DND-41 (cell line): ENCODE measurements around the gene STT3B.

Experiments used
- ATAC-seq: fragments of 200-7000 bp; cut with Tn5 transposase; 3 replicates; pipeline ENCODE4 v1.9.1; 2021; ENCODE audit warnings: low read depth; ENCODE audit not compliant: insufficient read depth
- DNase-seq: peaks from one replicate; pipeline ENCODE4 v3.0.0-alpha.2; 2020
- H2AFZ ChIP-seq: 2 replicates; pipeline ENCODE4 v1.6.0; 2012; ENCODE audit warnings: low read depth, low read length
- H3K27ac ChIP-seq: 2 replicates; pipeline ENCODE4 v1.5.1; 2012; ENCODE audit warnings: low read length, inconsistent platforms
- H3K27me3 ChIP-seq: fragments of 200-600 bp; sonication (generic); 2 replicates; pipeline ENCODE4 v1.6.0; 2012; ENCODE audit warnings: low read length, mild to moderate bottlenecking, inconsistent platforms; ENCODE audit not compliant: insufficient read depth, poor library complexity
- H3K36me3 ChIP-seq: 2 replicates; pipeline ENCODE4 v1.5.1; 2012; ENCODE audit warnings: low read length, inconsistent platforms; ENCODE audit not compliant: insufficient read depth
- H3K4me1 ChIP-seq: 2 replicates; pipeline ENCODE4 v1.5.1; 2012; ENCODE audit warnings: mild to moderate bottlenecking, low read length; ENCODE audit not compliant: insufficient read depth
- H3K4me2 ChIP-seq: 2 replicates; pipeline ENCODE4 v1.6.0; 2012; ENCODE audit warnings: mild to moderate bottlenecking, moderate library complexity, low read length, inconsistent platforms; ENCODE audit not compliant: insufficient read depth
- H3K4me3 ChIP-seq, 2 experiments: fragments of 200-600 bp in 1 of 2; shearing (Covaris generic) in 1 of 2; 2 replicates each; pipeline ENCODE4 v1.5.1; 2012 to 2016; ENCODE audit warnings: inconsistent platforms in 2 of 2, low read length in 2 of 2, mild to moderate bottlenecking in 2 of 2, low read depth in 1 of 2, moderate library complexity in 1 of 2
- H3K79me2 ChIP-seq: 2 replicates; pipeline ENCODE4 v1.6.0; 2012; ENCODE audit warnings: low read length, inconsistent platforms; ENCODE audit not compliant: insufficient read depth
- H3K9ac ChIP-seq: 2 replicates; pipeline ENCODE4 v1.6.0; 2012; ENCODE audit warnings: low read depth, mild to moderate bottlenecking, inconsistent platforms, low read length, moderate library complexity
- H3K9me3 ChIP-seq: 2 replicates; pipeline ENCODE4 v1.5.1; 2012; ENCODE audit warnings: low read length, moderate library complexity, mild to moderate bottlenecking, inconsistent platforms; ENCODE audit not compliant: insufficient read depth, severe bottlenecking
- H4K20me1 ChIP-seq: 2 replicates; pipeline ENCODE4 v1.6.0; 2012; ENCODE audit warnings: low read length; ENCODE audit not compliant: insufficient read depth
- EZH2 ChIP-seq: IDR thresholded peaks from 3 replicates; pipeline ENCODE4 v1.6.1; 2012; ENCODE audit warnings: borderline replicate concordance, low read depth, mild to moderate bottlenecking, moderate library complexity, low read length, inconsistent platforms; ENCODE audit not compliant: severe bottlenecking
- TF ChIP-seq, protein P1 (sequence below): IDR thresholded peaks from 2 replicates; pipeline ENCODE4 v1.5.1; 2012; ENCODE audit warnings: borderline replicate concordance, low read length, moderate library complexity, mild to moderate bottlenecking; ENCODE audit not compliant: poor library complexity, severe bottlenecking; ENCODE audit errors: extremely low read depth

STT3B gene

DNA sequence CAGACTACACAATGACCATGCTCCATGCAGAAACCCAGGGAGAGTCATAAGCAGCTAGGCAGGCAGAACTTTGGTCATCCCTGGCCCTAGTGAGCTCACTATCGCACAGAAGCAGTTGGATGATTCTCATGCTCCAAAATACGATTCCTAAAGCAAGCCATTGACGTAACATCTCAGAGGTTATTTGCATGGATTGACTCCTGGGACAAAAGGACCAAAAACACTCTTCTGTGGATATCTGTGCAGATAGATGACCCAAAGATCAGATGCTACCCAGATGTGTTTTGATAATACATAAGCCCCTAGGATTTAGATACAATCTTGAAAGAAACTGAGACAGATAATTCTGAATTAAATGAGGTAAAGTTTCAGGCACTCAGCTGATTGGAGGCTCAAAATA, 33.4 kb upstream of the STT3B start:
- H3K9me3 ChIP-seq, result no peaks in the 10 kb centered on the region
- no peak for ATAC-seq
- no peaks in the 10 kb centered on the region for H3K4me1 ChIP-seq
- H3K9ac ChIP-seq, result no peak overlapping the region
- H3K4me2 ChIP-seq, result no peak overlapping the region
- no peaks in the 10 kb centered on the region for H4K20me1 ChIP-seq
- H3K27me3 ChIP-seq, result no peaks in the 10 kb centered on the region
- H2AFZ ChIP-seq, result no peak overlapping the region
- no peaks in the 10 kb centered on the region for H3K79me2 ChIP-seq
- no peaks in the 10 kb centered on the region for H3K36me3 ChIP-seq
- H3K27ac ChIP-seq, result no peak overlapping the region
- TF ChIP-seq, protein P1, sequence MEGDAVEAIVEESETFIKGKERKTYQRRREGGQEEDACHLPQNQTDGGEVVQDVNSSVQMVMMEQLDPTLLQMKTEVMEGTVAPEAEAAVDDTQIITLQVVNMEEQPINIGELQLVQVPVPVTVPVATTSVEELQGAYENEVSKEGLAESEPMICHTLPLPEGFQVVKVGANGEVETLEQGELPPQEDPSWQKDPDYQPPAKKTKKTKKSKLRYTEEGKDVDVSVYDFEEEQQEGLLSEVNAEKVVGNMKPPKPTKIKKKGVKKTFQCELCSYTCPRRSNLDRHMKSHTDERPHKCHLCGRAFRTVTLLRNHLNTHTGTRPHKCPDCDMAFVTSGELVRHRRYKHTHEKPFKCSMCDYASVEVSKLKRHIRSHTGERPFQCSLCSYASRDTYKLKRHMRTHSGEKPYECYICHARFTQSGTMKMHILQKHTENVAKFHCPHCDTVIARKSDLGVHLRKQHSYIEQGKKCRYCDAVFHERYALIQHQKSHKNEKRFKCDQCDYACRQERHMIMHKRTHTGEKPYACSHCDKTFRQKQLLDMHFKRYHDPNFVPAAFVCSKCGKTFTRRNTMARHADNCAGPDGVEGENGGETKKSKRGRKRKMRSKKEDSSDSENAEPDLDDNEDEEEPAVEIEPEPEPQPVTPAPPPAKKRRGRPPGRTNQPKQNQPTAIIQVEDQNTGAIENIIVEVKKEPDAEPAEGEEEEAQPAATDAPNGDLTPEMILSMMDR, result no peak
- no peak for TF ChIP-seq EZH2
- DNase-seq, result no peak
- H3K4me3 ChIP-seq, result no peak overlapping the region

DNA sequence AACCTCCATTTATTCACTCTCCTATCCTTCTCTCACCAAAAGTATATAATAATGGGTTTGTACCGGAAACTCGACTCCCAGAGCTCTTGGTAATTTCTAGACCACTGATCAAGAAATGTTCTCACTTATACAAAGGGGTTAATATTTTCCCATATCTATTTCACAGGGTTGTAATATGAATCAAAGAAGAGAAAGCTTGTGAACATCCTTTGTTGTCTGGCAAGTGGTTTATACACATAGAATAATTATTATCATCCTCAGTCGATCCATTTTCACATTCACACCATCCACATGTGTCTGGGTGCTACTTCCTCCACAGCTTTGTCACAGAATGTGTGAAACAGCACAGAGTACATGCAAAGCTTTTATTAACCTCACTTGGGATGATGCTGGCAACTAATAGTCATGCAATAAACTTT, 29.9 kb upstream of the STT3B start:
- Histone ChIP-seq H2AFZ (no peak overlapping the region), H3K9me3 (no peaks in the 10 kb centered on the region), H3K4me3 (no peak overlapping the region), H3K9ac (no peak overlapping the region), H4K20me1 (no peaks in the 10 kb centered on the region), H3K27ac (no peak overlapping the region), H3K79me2 (no peaks in the 10 kb centered on the region), H3K27me3 (no peaks in the 10 kb centered on the region), H3K36me3 (no peaks in the 10 kb centered on the region), H3K4me2 (no peak overlapping the region), H3K4me1 (peaks cover 15% of the 10 kb centered on the region)
- TF ChIP-seq EZH2, result no peak
- TF ChIP-seq, protein P1, result no peak
- no peak for DNase-seq
- no peak for ATAC-seq

DNA sequence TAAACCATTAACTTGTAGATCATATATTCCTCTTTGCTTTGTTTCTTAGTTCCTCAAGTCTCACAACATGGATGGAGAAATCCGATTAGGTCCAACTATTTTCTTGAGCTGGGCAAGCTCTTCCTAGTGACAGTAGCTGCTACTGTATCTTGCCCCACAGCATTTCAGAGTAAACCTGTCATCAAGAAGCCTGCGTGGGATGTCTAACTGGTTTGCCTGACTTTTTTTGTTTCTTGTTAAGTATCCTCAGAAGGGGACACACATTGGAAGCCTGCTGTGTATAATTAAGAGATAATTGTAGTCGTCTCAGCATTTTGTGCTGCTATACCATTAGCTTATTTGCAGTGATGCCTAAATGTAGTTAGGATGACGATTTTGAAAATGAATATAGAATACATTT, 29.3 kb upstream of the STT3B start:
- Histone ChIP-seq H3K4me3 (no peak overlapping the region), H3K9ac (no peak overlapping the region), H3K9me3 (no peaks in the 10 kb centered on the region), H2AFZ (no peak overlapping the region), H3K36me3 (no peaks in the 10 kb centered on the region), H3K27me3 (no peaks in the 10 kb centered on the region), H3K79me2 (no peaks in the 10 kb centered on the region), H3K4me1 (peaks cover 20% of the 10 kb centered on the region), H3K4me2 (no peak overlapping the region), H3K27ac (no peak overlapping the region), H4K20me1 (no peaks in the 10 kb centered on the region)
- DNase-seq (no peak), ATAC-seq (no peak)
- TF ChIP-seq, protein P1, result no peak
- TF ChIP-seq EZH2, result no peak

DNA sequence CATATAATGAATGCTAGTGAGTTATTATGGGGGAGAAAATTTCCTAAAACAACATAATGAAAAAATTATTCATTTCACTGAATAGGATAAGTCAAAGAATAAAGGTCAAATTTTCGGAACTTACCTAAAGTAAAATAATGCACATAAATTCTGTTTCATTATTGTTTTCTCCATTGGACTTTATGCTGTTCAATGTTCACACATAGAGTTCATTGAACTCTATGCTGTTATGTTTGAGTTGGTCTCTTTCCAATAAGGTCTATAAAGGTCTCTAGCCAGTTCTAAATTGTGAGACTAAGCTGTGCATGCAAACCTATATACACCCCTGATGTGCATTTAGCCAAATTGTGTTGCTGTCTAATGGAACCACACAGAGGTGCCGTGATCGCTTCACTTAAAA, 28.5 kb upstream of the STT3B start:
- ATAC-seq, result no peak
- Histone ChIP-seq H4K20me1 (no peaks in the 10 kb centered on the region), H3K9me3 (no peaks in the 10 kb centered on the region), H3K9ac (no peak overlapping the region), H3K79me2 (no peaks in the 10 kb centered on the region), H3K27ac (no peak overlapping the region), H3K4me1 (peaks cover 28% of the 10 kb centered on the region), H3K4me2 (no peak overlapping the region), H3K27me3 (no peaks in the 10 kb centered on the region), H3K4me3 (no peak overlapping the region), H2AFZ (no peak overlapping the region), H3K36me3 (no peaks in the 10 kb centered on the region)
- TF ChIP-seq, protein P1, result no peak
- TF ChIP-seq EZH2, result no peak
- DNase-seq, result no peak
